Stomach (tissue), 19 donors: ENCODE measurements around the gene FBXW7. TPM values are rescaled to one million over a fixed set of nuclear protein-coding genes. Genes with fewer than 3 reads are reported as not detected.

Source experiments
- DNase-seq, 2 donors: peaks; one replicate each; pipeline versions ENCODE4 v3.0.0 to v3.0.0-alpha.2; 2013 to 2019
- H3K27ac ChIP-seq, 5 donors: fragments of 200-600 bp in 4 of 5; sonication (generic) in 4 of 5; one replicate each; pipeline ENCODE4 v1.5.1; 2013 to 2019; ENCODE audit warnings: mild to moderate bottlenecking in 1 of 5, moderate library complexity in 1 of 5
- H3K27me3 ChIP-seq, 3 donors: fragments of 200-600 bp; sonication (generic); one replicate each; pipeline ENCODE4 v1.5.1; 2017 to 2019; ENCODE audit warnings: mixed run types in 1 of 3
- H3K36me3 ChIP-seq, 4 donors: fragments of 200-600 bp; sonication (generic); 1 replicate in 3 of 4; 2 replicates in 1 of 4; pipeline ENCODE4 v1.5.1; 2016 to 2019
- H3K4me1 ChIP-seq, 4 donors: fragments of 200-600 bp; sonication (generic); one replicate each; pipeline ENCODE4 v1.5.1; 2016 to 2019
- H3K4me3 ChIP-seq, 4 donors: fragments of 200-600 bp; sonication (generic) in 3 of 4; one replicate each; pipeline ENCODE4 v1.5.1; 2016 to 2019; ENCODE audit warnings: mild to moderate bottlenecking in 1 of 4
- H3K9me3 ChIP-seq, 4 donors: fragments of 200-600 bp; sonication (generic); one replicate each; pipeline ENCODE4 v1.5.1; 2016 to 2019
- CTCF ChIP-seq, 7 experiments: fragments of 450-650 bp in 4 of 7; fragments of 200-600 bp in 3 of 7; sonication (generic) in 3 of 7; IDR thresholded peaks; one replicate each; pipeline ENCODE4 v1.5.1; 2016 to 2019; ENCODE audit warnings: antibody characterized with exemption in 7 of 7, control low read depth in 2 of 7, mild to moderate bottlenecking in 1 of 7
- EP300 ChIP-seq: sonication (generic); formaldehyde crosslinking; IDR thresholded peaks from one replicate; pipeline ENCODE4 v1.6.1; 2017; ENCODE audit warnings: antibody characterized with exemption
- POLR2A ChIP-seq, 4 donors: fragments of 450-650 bp; IDR thresholded peaks; one replicate each; pipeline ENCODE4 v1.6.1; 2016; ENCODE audit warnings: antibody characterized with exemption in 4 of 4, control low read depth in 2 of 4, mild to moderate bottlenecking in 1 of 4, moderate library complexity in 1 of 4
- POLR2AphosphoS5 ChIP-seq, 3 donors: sonication (generic); formaldehyde crosslinking; IDR thresholded peaks; one replicate each; pipeline ENCODE4 v1.6.1; 2016; ENCODE audit warnings: antibody characterized with exemption in 3 of 3
- WGBS, 5 donors: extraction: QIAGEN DNeasy Blood & Tissue Kit in 3 of 5; methylation state at CpG; one replicate each; pipeline versions ENCODE4 v1.1.5 to v1.1.7; 2013 to 2018; 5-methylcytosine and 5-hydroxymethylcytosine counted together
- intact Hi-C: fragments of 100-400 bp; cut with DNase I; formaldehyde crosslinking; loops from one replicate; pipeline ENCODE4 v1.15.1; 2023; ENCODE audit warnings: low total_unique reads
- long read RNA-seq, 10 donors: transcript quantifications; one replicate each; lab custom pipeline, GENCODE V29; 2026
- polyA plus RNA-seq, 3 donors: library from polyadenylated mRNA; stranded (reverse); fragments of 200-250 nt; gene quantifications; one replicate each; pipeline ENCODE4 v1.2.3, GENCODE V29; 2013
- total RNA-seq, 5 donors: library from RNA; depleted of rRNA; stranded (reverse); fragments of >200 nt; gene quantifications; one replicate each; pipeline versions ENCODE4 v1.1.0 to v1.2.3, GENCODE V29; 2014 to 2016
- donor health status: healthy with polysubstance abuse.
- donor health status: Bipolar disorder and iron deficiency.
- donor health status: healthy.

FBXW7 gene
- total RNA-seq: 100 to 1,000 TPM in 2 of 5 donors, 10 to 100 TPM in 3; 15.1 to 119 (median 64.8) TPM
- 10 to 100 TPM in 1 of 3 donors, 1 to 10 TPM in 2; 8.7 to 27.5 (median 9.0) TPM for polyA plus RNA-seq
- long read RNA-seq, donor 1, partial matches to known transcripts: 0 of 1 reads
- long read RNA-seq, donor 1, other reads (novel, unspliced or antisense): 0 of 1 reads
- long read RNA-seq, donor 2, full-length matches to known transcripts: 4 of 4 reads
- long read RNA-seq, donor 2, partial matches to known transcripts: 0 of 4 reads
- long read RNA-seq, donor 2, other reads (novel, unspliced or antisense): 0 of 4 reads
- long read RNA-seq, donor 3, partial matches to known transcripts: 0 of 1 reads
- long read RNA-seq, donor 3, other reads (novel, unspliced or antisense): 0 of 1 reads
- long read RNA-seq, donor 4: 0 reads
- long read RNA-seq, donor 5, transcript FBXW7-207 (11 exons, 2,261 nt): major isoform, 5 of 5 reads
- long read RNA-seq, donor 5, partial matches to known transcripts: 0 of 5 reads
- long read RNA-seq, donor 5, other reads (novel, unspliced or antisense): 0 of 5 reads
- long read RNA-seq, donor 6, full-length matches to known transcripts: 9 of 9 reads
- long read RNA-seq, donor 6, partial matches to known transcripts: 0 of 9 reads
- long read RNA-seq, donor 6, other reads (novel, unspliced or antisense): 0 of 9 reads
- long read RNA-seq, donor 7, partial matches to known transcripts: 0 of 5 reads
- long read RNA-seq, donor 7, other reads (novel, unspliced or antisense): 0 of 5 reads
- long read RNA-seq, donor 8, full-length matches to known transcripts: 10 of 10 reads
- long read RNA-seq, donor 8, partial matches to known transcripts: 0 of 10 reads
- long read RNA-seq, donor 8, other reads (novel, unspliced or antisense): 0 of 10 reads
- long read RNA-seq, donor 9, partial matches to known transcripts: 0 of 1 reads
- long read RNA-seq, donor 9, other reads (novel, unspliced or antisense): 0 of 1 reads
- long read RNA-seq, donor 10, partial matches to known transcripts: 12 of 15 reads
- long read RNA-seq, donor 10, other reads (novel, unspliced or antisense): 0 of 15 reads

GRCh38 chr4:152535903-152536544 lies at the start of gene FBXW7:
Gene FBXW7, minus strand, starts transcription at chr4:152536092. Its CDS starts 124,289 bp downstream, at chr4:152411803.
- H3K4me1 ChIP-seq: peaks cover 17 to 62% (median 45%) of the 10 kb centered on the region in 4 donors
- H3K27me3 ChIP-seq: no peaks in the 10 kb centered on the region
- WGBS, 5 donors: 0% methylated on average over 35 to 63 of the region's 63 CpGs
- peak; percentile 99 to 100 for DNase-seq
- intact Hi-C loops: no loop called here
- peak within 1 kb of the TSS; percentile 96 to 98 (median 97) for H3K27ac ChIP-seq
- peak within 1 kb of the TSS; percentile 91 to 99 (median 98) for H3K4me3 ChIP-seq
- peaks cover 0 to 4% (median 0%) of the 10 kb centered on the region in 4 donors for H3K9me3 ChIP-seq
- peaks cover 0 to 16% (median 9%) of the 10 kb centered on the region in 4 donors for H3K36me3 ChIP-seq
- peak in 2 of 3 donors; percentile 88 to 94 for TF ChIP-seq POLR2AphosphoS5 (IDR thresholded peaks at IDR 0.05)
- TF ChIP-seq POLR2A (IDR thresholded peaks at IDR 0.05): peak in 2 of 4 donors; percentile 77 to 86
- TF ChIP-seq CTCF (IDR thresholded peaks at IDR 0.05): no peak
- TF ChIP-seq EP300: no peak

- H3K36me3 ChIP-seq: no peaks in the 10 kb centered on the region
- H3K27ac ChIP-seq: peak overlapping the region; percentile 14 to 74 (median 65)
- H3K4me3 ChIP-seq: peak overlapping the region; percentile 1 to 25 (median 3)
- no peak for TF ChIP-seq POLR2A (IDR thresholded peaks at IDR 0.05)
- peak in 1 of 3 donors; percentile 38 for TF ChIP-seq POLR2AphosphoS5 (IDR thresholded peaks at IDR 0.05)
- intact Hi-C loops: no loop called here
- peaks cover 4 to 31% (median 13%) of the 10 kb centered on the region in 4 donors for H3K4me1 ChIP-seq
- H3K27me3 ChIP-seq: no peaks in the 10 kb centered on the region
- H3K9me3 ChIP-seq: peaks cover 0 to 4% (median 0%) of the 10 kb centered on the region in 4 donors
- WGBS, 5 donors: 11 to 34% (median 17%) methylated on average over 7 of the region's 7 CpGs
- peak in 1 of 2 donors; percentile 56 for DNase-seq
Observed at GRCh38 chr4:152585023-152585441, 49.1 kb upstream of the FBXW7 start.

GRCh38 chr4:152581536-152582160 lies 45.8 kb upstream of the FBXW7 start:
- Histone ChIP-seq H3K36me3 (no peaks in the 10 kb centered on the region), H3K4me1 (peaks cover 4 to 29% (median 15%) of the 10 kb centered on the region in 4 donors), H3K27me3 (no peaks in the 10 kb centered on the region), H3K27ac (no peak overlapping the region), H3K9me3 (no peaks in the 10 kb centered on the region), H3K4me3 (no peak overlapping the region)
- TF ChIP-seq POLR2A (IDR thresholded peaks at IDR 0.05) (no peak), POLR2AphosphoS5 (IDR thresholded peaks at IDR 0.05) (no peak), EP300 (no peak), CTCF (IDR thresholded peaks at IDR 0.05) (no peak)
- 70 to 79% (median 73%) methylated on average over 3 of the region's 3 CpGs for WGBS, 5 donors
- DNase-seq: no peak
- intact Hi-C loops: no loop called here

- H3K4me3 ChIP-seq: no peak overlapping the region
- no peaks in the 10 kb centered on the region for H3K9me3 ChIP-seq
- peaks cover 0 to 22% (median 11%) of the 10 kb centered on the region in 4 donors for H3K4me1 ChIP-seq
- DNase-seq: no peak
- no peak for TF ChIP-seq POLR2A (IDR thresholded peaks at IDR 0.05)
- no peak for TF ChIP-seq POLR2AphosphoS5 (IDR thresholded peaks at IDR 0.05)
- TF ChIP-seq EP300: no peak
- no peak for TF ChIP-seq CTCF (IDR thresholded peaks at IDR 0.05)
- no peaks in the 10 kb centered on the region for H3K36me3 ChIP-seq
- no peak overlapping the region for H3K27ac ChIP-seq
- 89 to 92% (median 92%) methylated on average over 6 of the region's 6 CpGs for WGBS, 5 donors
- intact Hi-C loops: no loop called here
- H3K27me3 ChIP-seq: no peaks in the 10 kb centered on the region
Observed at GRCh38 chr4:152579916-152580315, 44.0 kb upstream of the FBXW7 start.
